ENCODE data around the gene WT1. TPM values are rescaled to one million over a fixed set of nuclear protein-coding genes. Genes with fewer than 3 reads are reported as not detected.
A peak's percentile ranks its signal among the peaks of the same experiment; 100 is the strongest.

WT1 gene
- total RNA-seq, 1 experiment from 2014 or later = not detected

- no peak for TF ChIP-seq FOXP4 (CRISPR knock-in tag; IDR thresholded peaks at IDR 0.05)
- no peak for TF ChIP-seq ZNF423 (CRISPR knock-in tag; IDR thresholded peaks at IDR 0.05)
- TF ChIP-seq, protein P1, sequence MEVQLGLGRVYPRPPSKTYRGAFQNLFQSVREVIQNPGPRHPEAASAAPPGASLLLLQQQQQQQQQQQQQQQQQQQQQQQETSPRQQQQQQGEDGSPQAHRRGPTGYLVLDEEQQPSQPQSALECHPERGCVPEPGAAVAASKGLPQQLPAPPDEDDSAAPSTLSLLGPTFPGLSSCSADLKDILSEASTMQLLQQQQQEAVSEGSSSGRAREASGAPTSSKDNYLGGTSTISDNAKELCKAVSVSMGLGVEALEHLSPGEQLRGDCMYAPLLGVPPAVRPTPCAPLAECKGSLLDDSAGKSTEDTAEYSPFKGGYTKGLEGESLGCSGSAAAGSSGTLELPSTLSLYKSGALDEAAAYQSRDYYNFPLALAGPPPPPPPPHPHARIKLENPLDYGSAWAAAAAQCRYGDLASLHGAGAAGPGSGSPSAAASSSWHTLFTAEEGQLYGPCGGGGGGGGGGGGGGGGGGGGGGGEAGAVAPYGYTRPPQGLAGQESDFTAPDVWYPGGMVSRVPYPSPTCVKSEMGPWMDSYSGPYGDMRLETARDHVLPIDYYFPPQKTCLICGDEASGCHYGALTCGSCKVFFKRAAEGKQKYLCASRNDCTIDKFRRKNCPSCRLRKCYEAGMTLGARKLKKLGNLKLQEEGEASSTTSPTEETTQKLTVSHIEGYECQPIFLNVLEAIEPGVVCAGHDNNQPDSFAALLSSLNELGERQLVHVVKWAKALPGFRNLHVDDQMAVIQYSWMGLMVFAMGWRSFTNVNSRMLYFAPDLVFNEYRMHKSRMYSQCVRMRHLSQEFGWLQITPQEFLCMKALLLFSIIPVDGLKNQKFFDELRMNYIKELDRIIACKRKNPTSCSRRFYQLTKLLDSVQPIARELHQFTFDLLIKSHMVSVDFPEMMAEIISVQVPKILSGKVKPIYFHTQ (CRISPR knock-in tag; IDR thresholded peaks at IDR 0.05) = no peak
- no peak for TF ChIP-seq ZNF317 (CRISPR knock-in tag; IDR thresholded peaks at IDR 0.05; ENCODE audit: borderline replicate concordance, low read depth)
- TF ChIP-seq TEAD1 (CRISPR knock-in tag; IDR thresholded peaks at IDR 0.05) = no peak
- no peak for TF ChIP-seq ZNF396 (CRISPR knock-in tag; IDR thresholded peaks at IDR 0.05; ENCODE audit: borderline replicate concordance)
Observed at GRCh38 chr11:32440312-32440908, 5.1 kb upstream of the WT1 start (continued).

DNA sequence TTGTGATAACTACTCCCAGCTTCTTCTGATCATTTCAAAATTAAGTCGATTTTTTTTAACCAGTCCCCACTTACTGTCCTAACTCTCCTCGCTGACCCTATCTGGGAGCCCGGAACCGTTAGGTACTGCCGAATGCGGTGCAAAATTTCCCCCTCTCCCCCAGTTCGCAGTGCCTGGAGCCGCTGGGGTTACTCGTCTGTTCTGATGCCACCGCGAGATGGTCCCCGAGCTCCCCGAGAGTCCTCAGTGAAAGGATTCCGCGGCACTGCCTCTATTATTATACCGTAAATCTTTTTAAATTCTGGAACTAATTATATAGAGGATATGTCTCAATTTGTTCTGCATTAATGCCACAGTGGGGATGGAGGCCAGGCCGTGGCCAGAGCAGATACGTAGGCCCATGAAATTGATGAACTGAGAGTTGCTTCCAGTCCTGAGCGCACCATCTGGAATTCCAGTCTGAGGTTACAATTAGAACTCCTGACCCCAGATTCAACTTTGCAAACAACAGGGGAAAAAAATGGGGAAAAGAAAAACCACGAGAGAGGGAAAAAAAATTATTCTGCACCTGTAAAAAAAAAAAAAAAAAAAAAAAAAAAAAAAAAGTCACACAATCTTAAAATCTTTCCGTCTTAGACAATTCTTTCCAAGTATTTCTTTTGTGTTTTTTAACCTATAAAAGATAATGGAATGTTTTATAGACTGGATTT, 4.3 kb upstream of the WT1 start:
- no peak for TF ChIP-seq ZNF219 (CRISPR knock-in tag; IDR thresholded peaks at IDR 0.05; ENCODE audit: borderline replicate concordance)
- TF ChIP-seq FOXP4 (CRISPR knock-in tag; IDR thresholded peaks at IDR 0.05) = no peak
- TF ChIP-seq ATF1 (CRISPR knock-in tag; IDR thresholded peaks at IDR 0.05) = no peak
- TF ChIP-seq TCF7 (CRISPR knock-in tag; IDR thresholded peaks at IDR 0.05; ENCODE audit: low read depth) = no peak
- TF ChIP-seq TP53 (CRISPR knock-in tag; IDR thresholded peaks at IDR 0.05) = no peak
- TF ChIP-seq CREB1 (CRISPR knock-in tag; IDR thresholded peaks at IDR 0.05) = no peak
- Mint-ChIP-seq H3K9me3 (no peaks in the 10 kb centered on the region), H3K4me1 (peaks cover 44% of the 10 kb centered on the region), H3K4me3 (peak overlapping the region; percentile 52), H3K36me3 (no peaks in the 10 kb centered on the region), H3K27me3 (ENCODE audit: low read depth) (peaks cover 94% of the 10 kb centered on the region), H3K27ac (no peak overlapping the region)
- CTCF ChIA-PET = interaction anchor here (0.7 to 2.1 kb wide), 5 partner anchors 9 to 122 kb away, joined by 3 to 14 read pairs (median 4); no protein-coding TSS in a partner anchor
- no peak for DNase-seq (ENCODE audit: low spot score)
- no peak for ATAC-seq
- POLR2A ChIA-PET = interaction anchor here (0.6 kb wide), 1 partner anchor 18 kb away, joined by 3 read pairs; no protein-coding TSS in a partner anchor

GRCh38 chr11:32438866-32439489, 3.6 kb upstream of the WT1 start:
- H3K27me3 Mint-ChIP-seq (ENCODE audit: low read depth) = peaks cover 96% of the 10 kb centered on the region
- peaks cover 47% of the 10 kb centered on the region for H3K4me1 Mint-ChIP-seq
- CTCF ChIA-PET = interaction anchor here (0.7 to 2.1 kb wide), 6 partner anchors 8 to 123 kb away, joined by 3 to 14 read pairs (median 4); no protein-coding TSS in a partner anchor
- H3K9me3 Mint-ChIP-seq = no peaks in the 10 kb centered on the region
- DNase-seq (ENCODE audit: low spot score) (no peak), ATAC-seq (no peak)
- H3K36me3 Mint-ChIP-seq = no peaks in the 10 kb centered on the region
- no peak overlapping the region for H3K27ac Mint-ChIP-seq
- peak overlapping the region; percentile 69; the same call in 1 of the 2 replicates for H3K4me3 Mint-ChIP-seq
- POLR2A ChIA-PET = interaction anchor here (1.0 kb wide), 1 partner anchor 15 kb away, joined by 3 read pairs; no protein-coding TSS in a partner anchor
- no peak for TF ChIP-seq ZNF423 (CRISPR knock-in tag; IDR thresholded peaks at IDR 0.05)
- TF ChIP-seq ZNF121 (CRISPR knock-in tag; IDR thresholded peaks at IDR 0.05) = no peak
- TF ChIP-seq ZSCAN18 (CRISPR knock-in tag; IDR thresholded peaks at IDR 0.05) = no peak
- no peak for TF ChIP-seq NR2C2 (CRISPR knock-in tag; IDR thresholded peaks at IDR 0.05)
- TF ChIP-seq PRDM15 (CRISPR knock-in tag; IDR thresholded peaks at IDR 0.05) = no peak
- TF ChIP-seq, protein P2, sequence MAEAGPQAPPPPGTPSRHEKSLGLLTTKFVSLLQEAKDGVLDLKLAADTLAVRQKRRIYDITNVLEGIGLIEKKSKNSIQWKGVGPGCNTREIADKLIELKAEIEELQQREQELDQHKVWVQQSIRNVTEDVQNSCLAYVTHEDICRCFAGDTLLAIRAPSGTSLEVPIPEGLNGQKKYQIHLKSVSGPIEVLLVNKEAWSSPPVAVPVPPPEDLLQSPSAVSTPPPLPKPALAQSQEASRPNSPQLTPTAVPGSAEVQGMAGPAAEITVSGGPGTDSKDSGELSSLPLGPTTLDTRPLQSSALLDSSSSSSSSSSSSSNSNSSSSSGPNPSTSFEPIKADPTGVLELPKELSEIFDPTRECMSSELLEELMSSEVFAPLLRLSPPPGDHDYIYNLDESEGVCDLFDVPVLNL (CRISPR knock-in tag; IDR thresholded peaks at IDR 0.05; ENCODE audit: borderline replicate concordance, low read depth) = no peak
- TF ChIP-seq TCF7 (CRISPR knock-in tag; IDR thresholded peaks at IDR 0.05; ENCODE audit: low read depth) = no peak
